ENCODE measurements around the gene PTPN14.
"Not testable (repeated sequence)": the region's sequence is repeated elsewhere in the genome, so short reads cannot be mapped to it uniquely, and the experiment has no call there.

The PTPN14 gene

GRCh38 chr1:214551436-214552173, at the start of gene PTPN14:
Gene PTPN14, minus strand, starts transcription at chr1:214551602. Its CDS starts 86,799 bp downstream, at chr1:214464803.
- peak; percentile 74 for DNase-seq (ENCODE audit: low spot score)

GRCh38 chr1:214593158-214593557, 41.8 kb upstream of the PTPN14 start:
- no peak for DNase-seq (ENCODE audit: low spot score)

DNA sequence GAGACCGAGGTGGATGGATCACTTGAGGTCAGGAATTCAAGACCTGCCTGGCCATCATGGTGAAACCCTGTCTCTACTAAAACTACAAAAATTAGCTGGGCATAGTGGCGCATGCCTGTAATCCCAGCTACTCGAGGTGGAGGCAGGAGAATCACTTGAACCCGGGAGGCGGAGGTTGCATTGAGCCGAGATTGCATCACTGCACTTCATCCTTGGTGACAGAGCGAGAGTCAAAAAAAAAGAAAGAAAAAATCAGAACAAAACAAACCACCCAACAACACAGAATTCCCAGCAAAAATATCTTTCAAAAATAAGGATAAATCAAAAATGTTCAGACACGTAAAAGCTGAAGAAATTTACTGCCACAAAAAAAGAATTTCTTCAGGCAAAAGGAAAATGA, 40.5 kb upstream of the PTPN14 start:
- not testable (repeated sequence) for DNase-seq (ENCODE audit: low spot score)

GRCh38 chr1:214590696-214591095, 39.3 kb upstream of the PTPN14 start:
- no peak for DNase-seq (ENCODE audit: low spot score)

DNA sequence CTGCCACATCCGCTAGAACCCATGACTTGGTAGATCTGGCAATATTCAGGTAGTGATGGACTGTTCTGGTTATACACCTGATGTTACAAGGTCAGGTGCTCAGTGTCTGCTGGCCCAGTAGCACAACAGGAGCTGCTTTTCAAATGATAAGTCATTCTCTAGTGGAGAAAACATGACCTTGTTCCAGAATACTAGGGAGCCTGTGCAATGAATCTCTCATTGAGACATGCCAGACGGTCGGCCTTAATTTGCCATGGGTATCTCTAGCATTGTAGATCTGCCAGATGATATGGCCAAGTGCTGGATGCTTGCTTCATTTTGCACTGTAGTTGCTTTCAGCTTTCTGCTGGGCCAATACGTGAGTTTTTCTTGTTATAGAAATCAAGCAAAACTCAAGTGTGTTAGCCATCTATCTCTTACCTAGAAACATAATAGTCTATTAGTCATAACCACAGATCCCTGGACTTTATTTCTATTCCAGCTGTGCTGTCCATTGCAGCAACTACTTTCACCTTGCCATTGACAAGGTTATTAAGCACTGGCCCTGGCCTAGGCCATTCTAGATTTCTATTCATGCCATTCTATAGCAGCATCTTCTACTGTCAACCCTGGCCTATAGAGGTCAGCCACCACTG, 37.7 kb upstream of the PTPN14 start:
- DNase-seq (ENCODE audit: low spot score) = no peak

DNA sequence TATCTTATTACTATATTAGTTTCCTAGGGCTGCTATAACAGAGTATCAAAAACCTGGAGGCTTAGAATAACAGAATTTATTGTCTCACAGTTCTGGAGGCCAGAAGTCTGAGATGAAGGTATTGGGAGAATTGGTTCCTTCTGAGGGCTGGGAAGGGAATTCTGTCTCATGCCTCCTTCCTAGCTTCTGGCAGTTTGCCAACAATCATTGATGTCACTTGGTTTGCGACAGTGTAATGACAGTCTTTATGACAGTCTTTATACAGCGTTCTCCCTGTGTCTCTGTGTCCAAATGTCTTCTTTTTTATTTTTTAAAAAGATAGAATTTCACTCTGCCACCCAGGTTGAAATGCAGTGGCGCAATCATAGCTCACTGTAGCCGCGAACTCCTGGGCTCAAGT, 35.8 kb upstream of the PTPN14 start:
- DNase-seq (ENCODE audit: low spot score) = no peak

- no peak for DNase-seq (ENCODE audit: low spot score)
Observed at GRCh38 chr1:214586621-214587020, 35.2 kb upstream of the PTPN14 start.

DNA sequence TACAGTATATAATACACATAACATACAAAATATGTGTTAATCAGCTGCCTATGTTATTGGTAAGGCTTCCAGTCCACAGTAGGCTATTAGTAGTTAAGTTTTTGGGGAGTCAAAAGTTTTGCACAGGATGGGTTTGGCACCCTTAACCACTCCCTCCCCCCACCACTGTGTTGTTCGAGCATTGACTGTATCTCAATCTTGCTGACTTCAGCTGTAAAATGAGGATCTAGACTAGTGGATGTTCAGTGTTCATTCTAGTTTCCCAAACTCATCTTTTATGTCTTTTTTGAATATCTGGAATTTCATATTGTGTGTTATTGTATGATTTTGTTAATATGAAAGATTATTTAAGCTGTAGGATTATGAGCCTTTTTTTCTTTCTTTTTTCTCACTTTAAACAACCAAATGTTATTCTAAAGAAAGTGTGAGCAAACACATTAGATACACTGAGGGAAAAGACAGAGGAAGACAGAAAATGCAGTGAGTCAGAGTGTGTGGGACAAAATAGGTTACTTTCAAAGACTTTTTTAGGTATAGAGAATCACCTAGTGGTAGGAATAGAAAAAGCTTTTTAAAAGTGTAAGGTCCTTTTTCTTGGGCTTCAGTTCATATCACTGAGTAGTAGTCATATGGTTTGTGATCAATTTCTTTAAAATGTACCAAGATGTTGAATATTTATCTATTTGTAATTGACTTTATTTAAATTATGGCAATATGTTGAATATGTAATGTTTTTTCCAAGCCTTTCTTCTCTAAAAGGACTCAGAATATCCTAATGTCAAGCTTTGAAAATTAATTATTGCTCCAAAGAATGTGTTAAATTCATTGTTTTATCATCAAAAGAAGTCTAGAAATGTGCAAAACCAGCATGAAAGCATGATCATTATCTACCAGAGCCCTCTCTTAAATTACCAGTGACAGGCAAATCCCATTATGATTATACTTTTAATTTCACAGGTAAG, 33.7 kb upstream of the PTPN14 start:
- DNase-seq (ENCODE audit: low spot score) = no peak

DNA sequence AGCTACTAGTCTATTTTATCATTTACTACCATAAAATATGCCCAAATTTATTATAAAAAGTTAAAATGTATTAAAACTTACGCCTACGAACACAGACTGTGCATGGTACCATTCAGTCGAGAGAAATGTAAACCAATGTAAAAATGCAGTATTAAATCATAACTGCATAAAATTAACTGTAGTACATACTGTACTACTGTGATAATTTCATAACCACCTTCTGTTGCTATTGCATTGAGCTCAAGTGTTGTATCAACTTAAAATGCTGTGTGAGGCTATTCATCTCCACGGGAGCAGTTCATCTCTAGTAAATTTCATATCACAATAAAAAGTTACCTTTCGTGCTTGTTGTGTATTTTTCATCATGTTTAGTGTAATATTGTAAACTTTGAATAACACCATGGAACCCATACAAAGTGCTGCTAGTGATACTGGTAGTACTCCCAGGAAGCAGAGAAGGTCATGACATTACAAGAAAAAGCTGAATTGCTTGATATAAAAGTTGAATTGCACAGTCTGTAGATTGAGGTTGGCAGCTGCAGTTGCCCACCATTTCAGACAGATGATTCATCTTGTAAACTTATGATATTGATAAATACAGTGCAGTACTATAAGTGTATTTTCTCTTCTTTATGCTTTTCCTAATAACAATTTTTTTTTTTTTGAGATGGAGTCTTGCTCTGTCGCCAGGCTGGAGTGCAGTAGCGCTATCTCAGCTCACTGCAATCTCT, 32.6 kb upstream of the PTPN14 start:
- DNase-seq (ENCODE audit: low spot score) = no peak

- DNase-seq (ENCODE audit: low spot score) = no peak
Observed at GRCh38 chr1:214583113-214583512, 31.7 kb upstream of the PTPN14 start.

GRCh38 chr1:214582289-214582891, 31.0 kb upstream of the PTPN14 start:
- DNase-seq (ENCODE audit: low spot score) = no peak

GRCh38 chr1:214581785-214582184, 30.4 kb upstream of the PTPN14 start:
- DNase-seq (ENCODE audit: low spot score) = no peak

DNA sequence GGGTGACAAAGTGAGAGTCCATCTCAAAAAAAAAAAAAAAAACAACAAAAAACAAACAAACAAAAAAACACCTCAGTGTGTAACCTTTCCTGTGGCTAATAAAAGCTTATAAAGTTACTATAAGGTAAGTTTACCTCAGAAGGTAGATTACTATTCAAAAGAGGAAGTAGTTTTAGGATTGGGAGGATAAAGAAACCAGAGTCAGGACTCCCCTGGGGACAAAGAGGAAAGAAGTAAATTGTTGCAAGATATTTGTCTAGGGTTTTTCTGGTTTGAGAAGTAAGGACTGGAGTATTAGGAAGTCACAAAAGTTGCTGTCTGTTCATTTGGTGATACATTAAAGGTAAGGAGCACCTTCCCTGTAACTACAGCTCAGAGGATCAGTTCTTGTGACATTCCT, 27.8 kb upstream of the PTPN14 start:
- DNase-seq (ENCODE audit: low spot score) = no peak

GRCh38 chr1:214576120-214576519, 24.7 kb upstream of the PTPN14 start:
- DNase-seq (ENCODE audit: low spot score) = not testable (repeated sequence)

DNA sequence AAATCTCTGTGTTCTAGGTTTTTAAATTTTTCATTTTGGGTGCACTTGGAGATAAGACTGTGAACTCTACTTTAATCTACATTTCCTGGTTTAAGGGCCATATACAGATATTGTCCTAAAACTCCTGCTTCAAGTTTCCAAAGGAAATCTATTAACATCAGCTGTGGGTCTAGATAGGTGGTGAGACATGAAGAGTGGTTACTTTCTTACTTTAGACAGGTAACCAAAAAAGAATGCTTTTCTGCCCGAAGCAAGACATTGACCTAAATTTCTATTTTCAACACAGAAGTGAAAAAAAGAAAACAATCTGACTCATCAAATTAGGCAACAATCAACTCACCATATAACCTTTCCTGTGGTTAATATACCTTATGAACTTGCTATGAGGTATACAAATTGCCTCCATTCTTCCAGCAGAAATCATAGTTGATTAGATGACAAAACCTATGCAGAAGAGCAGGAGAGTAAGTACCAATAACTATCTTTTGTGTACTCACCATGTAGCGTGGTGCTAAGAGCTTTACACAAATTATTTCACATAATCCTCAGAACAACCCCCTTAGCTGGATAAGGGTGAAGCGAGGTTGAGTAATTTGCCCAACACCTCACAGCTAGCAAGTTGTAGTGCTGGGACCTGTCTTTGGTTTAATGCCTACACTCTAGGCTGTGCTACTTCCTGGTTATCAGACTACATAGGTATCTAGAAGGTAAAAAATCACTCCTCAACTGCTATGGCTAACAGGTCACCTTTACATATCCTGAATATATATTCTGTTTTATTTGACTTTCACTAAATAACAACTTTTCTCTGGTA, 23.4 kb upstream of the PTPN14 start:
- no peak for DNase-seq (ENCODE audit: low spot score)

DNA sequence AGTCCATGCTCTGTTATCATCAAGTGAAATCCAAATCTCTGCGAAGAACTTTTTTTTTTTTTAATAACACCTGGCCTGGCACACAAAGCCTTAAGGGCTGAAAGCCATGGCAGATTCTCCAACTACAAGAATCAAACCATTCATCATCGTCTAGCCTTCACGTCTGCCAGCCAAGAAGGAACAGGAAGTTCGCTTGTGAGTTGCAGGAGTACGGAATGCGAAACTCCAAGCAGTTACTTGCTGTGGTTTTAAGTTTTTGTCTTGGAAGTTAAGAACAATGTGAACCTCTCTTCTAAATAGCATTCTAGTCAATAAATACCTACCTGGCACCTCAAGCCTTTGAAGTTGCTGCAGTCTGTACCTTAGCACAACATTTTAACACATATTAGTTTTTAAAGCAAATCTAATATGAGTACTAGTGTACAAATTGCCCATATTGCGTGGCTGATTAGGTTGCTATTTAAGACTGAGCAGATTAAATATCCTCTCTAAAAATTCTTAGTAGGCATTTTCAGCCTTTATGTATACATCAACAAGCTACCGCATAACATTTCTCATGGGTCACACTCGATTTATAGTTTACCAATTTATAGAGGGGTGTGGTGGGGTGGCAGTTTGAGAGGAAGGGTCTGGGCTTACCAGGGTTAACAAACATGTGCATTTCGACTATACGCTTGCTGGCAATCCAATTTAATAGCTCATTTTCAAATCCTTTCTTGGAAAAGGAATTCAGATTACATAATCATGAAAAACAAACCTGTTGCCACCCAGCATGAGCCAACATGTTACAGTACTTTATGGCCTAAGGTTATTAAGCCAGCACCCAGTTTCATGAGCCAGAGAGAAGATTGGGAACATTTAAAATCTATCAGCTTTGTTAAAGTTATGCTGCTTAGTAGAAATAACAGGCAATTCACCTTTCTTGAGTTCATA, 22.2 kb upstream of the PTPN14 start:
- DNase-seq (ENCODE audit: low spot score) = no peak

DNA sequence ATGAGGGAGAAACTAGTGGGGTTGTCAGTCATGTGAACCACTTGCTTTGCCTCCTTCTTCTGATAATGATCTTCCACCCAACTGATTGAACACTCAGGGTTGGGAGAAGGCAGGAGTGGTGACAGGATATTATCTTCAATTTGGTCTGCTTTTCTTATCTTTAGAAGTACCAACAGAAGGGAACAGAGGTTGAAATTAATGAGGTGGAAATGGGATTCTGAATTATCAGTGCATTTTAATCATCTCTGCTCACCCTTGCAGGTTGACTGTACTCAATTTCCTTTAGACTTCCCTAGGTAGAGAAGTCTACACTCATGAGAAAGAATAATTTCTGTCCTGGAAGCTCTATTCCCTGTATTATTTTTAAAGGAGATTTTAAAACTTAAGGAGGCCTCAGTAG, 19.9 kb upstream of the PTPN14 start:
- no peak for DNase-seq (ENCODE audit: low spot score)

GRCh38 chr1:214570442-214570841, 19.0 kb upstream of the PTPN14 start:
- no peak for DNase-seq (ENCODE audit: low spot score)

- DNase-seq (ENCODE audit: low spot score) = no peak
Observed at GRCh38 chr1:214569357-214570004, 18.1 kb upstream of the PTPN14 start.

Data from Ammon's horn (tissue), 1 donor.